Fibroblast of skin of back (primary cell): Measurements from ENCODE around the gene GRK4.
A peak's percentile ranks its signal among the peaks of the same experiment; 100 is the strongest.
"Not testable (repeated sequence)": the region's sequence is repeated elsewhere in the genome, so short reads cannot be mapped to it uniquely, and the experiment has no call there.

Source experiments
- DNase-seq: peaks from one replicate; pipeline ENCODE4 v3.0.0-alpha.2; 2013

The GRK4 gene

DNA sequence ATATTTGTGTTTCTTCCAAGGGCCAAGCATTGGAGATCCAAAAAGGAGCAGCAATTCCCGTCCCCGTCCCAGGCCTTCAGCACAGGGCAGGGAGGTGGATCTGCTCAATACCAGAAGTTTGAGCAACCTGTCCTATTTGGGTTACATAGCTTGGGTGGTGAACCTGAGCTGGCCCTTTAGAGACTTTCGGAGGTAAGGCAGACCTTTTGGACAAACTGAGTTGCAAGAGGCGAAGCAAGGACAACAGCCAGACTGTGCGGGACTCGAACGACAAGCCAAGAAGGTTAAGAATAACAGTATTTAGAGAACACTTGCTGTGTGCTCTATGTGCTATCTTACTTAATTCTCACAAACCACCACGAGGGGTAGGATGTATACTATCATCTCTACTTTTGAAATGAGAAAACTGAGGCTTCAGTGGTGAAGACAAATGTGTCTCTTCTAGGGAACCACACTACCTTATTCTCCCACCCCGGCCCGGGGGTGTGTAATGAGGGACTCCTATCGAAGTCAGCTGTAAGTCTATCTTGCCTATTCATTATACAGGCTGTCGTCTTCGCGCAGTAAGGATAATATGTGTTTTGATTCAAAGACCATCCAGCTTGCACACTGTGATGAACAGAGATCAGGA lies 1.4 kb upstream of the GRK4 start:
- no peak for DNase-seq

DNA sequence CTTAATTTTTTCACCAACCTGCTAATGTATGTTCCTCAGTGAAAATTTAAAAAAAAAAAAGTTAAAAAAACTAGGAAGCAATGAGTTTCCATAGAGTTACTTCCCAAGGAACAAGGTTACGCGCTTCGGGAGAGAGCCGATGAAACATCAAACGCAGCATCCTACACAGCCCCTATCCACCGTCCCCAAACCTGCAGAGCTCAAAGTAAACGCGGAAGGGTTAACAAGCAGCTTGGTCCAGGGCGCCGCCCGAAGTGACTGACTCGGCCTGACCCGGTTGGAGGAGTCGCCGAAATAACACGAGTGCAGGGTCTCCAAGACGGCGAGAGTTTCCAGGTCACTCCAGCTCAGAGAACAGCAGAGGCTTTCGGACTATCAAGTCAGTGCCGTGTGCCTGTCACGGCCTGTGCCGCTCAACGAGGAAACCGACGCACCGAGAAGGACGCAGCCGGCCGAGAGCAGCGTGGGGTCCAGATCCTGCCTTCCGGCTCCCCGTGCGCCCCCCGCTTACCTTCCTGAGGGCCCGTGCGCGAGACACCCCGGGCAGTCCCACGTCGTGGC lies 677 bp upstream of the GRK4 start:
- DNase-seq, result peak; percentile 55

DNA sequence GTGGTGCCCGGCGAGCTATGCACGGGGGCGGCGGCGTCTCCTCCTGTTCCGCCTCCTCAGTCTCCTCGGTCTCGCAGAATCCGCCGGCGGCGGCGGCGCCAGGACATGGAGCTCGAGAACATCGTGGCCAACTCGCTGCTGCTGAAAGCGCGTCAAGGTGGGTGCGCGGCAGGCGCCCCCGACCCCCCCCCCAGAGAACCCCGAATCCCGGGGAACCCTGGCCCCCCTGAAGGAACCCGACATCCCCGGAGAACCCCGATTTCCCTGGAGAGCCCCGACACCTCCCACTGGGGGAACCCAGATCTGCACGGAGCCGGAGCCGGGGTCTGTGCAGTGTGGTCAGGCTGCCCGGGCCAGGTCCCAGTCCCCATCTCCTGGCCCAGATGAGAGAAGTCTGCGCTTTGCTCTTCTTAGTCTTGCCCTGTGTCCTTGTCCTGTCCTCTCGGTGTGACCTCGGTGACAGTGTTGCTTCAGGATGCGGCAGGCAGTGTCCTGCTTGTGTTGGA lies 648 bp downstream of the GRK4 start:
- DNase-seq, result no peak

DNA sequence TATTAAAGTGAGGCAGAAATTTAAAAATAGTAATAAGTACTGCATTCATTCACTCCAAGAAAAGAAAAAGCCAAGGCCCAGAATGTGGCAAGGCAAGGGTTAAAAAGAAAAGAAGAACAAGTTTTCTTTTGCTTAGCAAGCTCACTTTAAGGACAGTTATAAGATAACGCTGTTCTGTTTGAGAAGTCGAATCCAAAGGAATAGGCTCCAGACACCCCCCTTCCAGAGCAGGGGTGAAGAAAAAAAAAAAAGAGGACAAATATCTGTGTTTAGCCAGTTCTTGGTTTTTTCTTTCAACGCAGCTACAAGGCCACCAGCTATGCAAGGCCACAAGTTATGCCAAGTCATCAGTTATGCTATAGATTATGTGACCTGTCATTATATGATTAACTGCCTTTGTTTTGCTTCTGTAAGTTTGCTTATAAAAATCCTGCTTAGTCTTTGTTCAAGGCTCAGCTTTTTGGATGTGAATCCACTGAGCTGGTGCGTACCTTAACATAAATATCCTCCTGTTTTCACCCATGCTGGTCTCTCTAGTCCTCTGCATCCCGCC lies 1.4 kb downstream of the GRK4 start:
- DNase-seq, result no peak

DNA sequence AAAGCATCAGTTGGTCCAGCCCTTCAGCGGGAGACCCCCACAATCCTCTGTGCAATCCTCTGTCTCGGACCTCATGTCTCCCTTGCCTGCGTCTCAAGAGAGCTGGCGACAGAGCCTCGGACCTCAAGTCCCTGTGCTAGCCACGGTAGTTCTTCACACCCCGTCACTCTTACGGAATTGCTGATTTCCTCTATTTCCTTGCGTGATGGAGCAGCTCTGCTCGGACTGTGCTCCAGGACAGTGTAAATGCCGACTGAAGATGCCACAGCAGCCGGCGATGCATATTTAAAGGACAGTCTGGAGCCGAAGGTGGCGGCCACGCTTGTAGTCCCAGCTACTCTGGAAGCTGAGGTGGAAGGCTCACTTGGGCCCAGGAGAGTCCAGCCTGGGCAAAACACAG lies 1.9 kb downstream of the GRK4 start:
- no peak for DNase-seq

DNA sequence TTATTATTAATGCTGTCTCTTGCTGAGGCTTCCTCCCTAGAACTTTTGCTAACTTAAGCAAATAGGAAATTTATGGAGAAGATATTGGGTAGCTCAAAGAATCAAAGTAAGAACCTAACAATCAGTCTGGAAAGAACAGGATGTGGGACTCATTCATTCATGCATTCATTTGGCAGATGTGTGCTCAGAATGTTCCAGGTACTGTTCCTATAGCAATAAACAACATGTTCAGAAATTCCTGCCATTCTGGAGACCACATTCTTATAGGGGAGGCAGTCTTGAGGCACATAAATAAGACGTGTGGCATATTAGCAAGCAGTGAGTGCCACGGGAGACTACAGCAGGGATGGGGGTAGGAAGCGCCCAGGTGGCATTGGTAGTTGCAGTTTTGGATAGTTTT lies 5.0 kb downstream of the GRK4 start:
- no peak for DNase-seq

DNA sequence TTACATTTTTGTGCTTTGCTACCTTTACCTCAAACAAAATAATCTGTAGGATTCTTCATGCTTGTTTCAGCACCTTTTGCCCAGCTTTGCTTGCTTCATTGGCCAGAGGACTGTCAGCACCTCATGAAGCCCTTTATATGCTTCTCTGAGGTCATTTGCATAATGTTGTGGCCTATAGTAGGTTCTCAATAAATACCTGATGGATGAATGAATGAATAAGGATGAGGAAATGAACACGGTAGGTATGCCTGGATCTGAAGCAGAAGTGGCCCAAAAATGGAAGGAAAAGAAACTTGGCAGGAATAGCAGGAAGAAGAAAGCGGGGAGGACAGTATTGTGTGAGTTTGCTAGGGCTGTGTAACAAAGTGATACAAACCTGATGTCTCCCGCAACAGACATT lies 7.9 kb downstream of the GRK4 start:
- DNase-seq, result no peak

DNA sequence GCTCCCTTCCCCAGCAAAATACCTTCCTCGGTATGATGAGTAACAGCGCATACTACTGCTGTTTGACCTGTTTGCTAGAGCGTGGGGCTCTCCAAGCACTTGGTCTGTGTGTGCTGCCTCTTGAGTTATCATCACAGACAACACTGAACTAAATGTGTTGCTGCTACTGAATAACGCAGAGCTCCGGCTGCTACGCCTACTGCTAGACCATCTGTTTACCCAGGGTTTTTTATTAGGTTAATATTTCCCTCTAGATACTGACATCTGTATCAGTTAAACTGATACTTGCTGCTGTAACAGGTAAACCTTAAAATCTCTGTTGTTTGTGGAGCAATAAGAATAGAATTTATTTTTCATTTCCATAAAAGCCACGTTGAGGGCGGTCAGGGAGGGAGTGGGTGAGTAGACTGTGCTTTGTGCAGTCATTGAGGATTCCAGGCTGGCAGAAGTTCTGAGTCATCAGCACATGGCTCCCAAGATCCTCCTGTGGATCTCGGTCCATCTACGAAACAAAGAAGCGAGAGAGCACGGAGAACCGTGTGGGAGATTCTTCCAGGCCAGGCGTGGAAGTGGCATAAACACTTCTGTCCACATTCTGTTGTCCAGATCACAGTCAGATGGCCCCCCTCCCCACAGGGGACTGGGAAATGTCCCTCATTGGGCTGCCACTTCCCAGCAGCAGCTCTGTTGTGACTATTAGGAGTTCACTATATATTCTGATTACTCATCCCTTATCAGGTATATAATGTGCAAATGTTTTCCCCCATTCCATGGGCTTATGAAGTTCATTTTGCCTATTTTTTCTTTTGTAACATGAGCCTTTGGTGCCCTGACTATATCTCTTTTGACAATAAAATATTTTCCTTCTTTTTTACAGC lies 14.1 kb downstream of the GRK4 start:
- peak; percentile 46 for DNase-seq

DNA sequence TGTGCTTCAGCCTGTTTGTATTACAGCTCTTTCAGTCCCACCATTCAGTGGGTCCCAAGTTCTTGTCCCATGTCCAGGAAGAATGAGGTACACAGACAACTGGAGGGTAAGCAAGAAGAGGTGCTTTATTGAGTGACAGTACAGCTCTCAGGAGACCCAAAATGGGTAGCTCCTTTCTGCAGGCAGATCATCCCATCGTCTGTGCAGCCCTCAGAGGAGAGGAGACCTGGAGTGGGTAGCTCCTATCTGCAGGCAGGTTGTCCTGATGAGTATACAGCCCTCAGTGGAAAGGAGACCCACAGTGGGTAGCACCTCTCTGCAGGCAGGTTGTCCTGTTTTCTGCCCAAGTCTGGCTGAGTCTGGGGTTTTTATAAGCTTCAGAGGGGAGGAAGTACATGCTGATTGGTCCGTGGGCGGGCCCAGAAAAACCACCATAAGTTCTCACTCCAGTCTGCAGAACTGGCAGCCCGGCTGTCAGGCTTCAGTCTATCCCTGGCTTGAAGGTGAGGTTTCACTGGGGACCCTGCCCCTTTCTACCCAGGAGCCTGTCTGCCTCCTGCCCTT lies 18.0 kb downstream of the GRK4 start:
- no peak for DNase-seq

DNA sequence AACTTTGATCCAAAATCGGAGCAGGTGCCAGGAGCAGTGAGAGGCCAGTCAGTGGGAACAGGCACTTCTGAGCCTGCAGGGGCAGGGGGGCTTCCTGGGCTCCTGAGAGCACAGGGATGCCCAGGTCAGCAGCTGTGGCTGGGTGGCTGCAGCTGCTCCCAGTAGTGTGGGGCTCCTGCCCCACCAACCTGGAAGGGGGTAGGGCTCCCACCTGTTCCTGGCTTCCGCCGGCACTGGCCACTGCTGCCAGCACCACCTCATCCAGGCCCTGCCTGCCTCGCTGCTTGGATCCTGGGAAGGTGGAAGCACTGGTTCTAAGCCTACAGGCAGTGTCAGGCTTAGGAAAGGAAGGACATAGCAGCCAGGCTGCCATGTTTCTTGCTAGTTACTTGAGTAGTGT lies 18.6 kb downstream of the GRK4 start:
- no peak for DNase-seq

DNA sequence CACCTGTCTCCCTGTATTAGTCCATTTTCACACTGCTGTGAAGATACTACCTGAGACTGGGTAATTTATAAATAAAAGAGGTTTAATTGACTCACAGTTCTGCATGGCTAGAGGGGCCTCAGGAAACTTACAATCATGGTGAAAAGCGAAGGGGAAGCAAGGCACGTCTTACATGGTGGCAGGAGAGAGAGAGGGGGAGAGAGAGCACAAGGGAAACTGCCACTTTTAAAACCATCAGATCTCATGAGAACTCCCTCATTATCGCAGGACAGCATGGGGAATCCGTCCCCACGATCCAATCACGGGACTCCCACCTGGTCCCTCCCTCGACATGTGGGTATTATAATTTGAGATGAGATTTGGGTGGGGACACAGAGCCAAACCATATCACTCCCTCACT lies 20.3 kb downstream of the GRK4 start:
- DNase-seq, result not testable (repeated sequence)

DNA sequence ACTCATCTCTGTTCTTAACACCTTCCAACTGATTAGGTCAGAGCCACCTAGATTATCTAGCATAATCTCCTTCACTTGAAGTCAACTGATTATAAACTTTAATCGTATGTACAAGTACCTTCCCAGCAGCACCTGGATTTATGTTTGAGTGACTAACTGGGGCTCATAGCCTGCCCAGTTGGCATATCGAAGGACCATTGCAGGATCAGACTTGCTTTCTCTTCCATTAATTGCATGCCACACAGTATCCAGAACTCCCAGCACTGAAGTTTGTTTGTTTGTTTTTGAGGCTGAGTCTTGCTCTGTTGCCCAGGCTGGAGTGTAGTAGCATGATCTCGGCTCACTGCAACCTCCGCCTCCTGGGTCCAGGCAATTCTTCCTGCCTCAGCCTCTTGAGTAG lies 27.9 kb downstream of the GRK4 start:
- no peak for DNase-seq

DNA sequence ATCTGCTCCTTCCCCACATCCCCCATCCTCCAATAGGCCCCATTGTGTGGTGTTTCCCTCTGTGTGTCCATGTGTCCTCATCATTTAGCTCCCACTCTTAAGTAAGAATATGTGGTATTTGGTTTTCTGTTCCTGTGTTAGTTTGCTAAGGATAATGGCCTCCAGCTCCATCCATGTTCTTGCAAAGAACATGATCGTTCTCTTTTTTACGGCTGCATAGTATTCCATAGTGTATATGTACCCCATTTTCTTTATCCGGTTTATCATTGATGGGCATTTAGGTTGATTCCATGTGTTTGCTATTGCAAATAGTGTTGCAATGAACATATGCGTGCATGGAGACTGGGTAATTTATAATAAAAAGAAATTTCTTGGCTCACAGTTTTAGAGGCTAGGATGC lies 31.5 kb downstream of the GRK4 start:
- DNase-seq, result no peak

DNA sequence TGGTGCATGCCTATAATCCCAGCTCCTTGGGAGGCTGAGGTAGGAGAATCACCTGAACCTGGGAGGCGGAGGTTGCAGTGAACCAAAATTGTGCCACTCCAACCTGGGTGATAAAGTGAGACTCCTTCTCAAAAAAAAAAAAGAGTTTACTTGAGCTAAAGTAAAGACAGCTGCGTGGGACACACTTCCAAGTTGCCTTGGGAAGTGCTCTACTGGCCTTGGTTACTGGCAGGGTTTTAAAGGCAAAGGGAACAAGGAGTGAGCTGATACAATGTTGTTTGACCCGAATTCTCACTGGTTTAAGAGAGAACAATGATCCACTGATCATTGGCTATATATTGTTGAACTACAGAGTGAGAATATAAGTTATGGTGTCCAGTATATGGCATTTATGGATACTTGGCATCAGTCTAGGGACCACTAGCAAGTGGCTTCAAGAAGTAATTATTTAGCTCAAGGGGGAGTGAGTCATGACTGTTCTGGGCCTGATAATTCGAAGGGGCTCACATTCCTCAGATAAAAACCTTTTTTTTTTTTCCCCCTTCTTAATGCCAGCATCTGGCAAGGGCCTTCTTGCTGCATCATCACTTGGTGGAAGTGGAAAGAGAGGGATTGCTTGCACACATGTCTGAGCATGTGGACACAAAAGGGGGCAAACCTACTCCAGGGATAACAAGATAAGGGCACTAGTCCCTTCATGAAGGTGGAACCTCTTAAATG lies 32.3 kb downstream of the GRK4 start:
- peak; percentile 4 for DNase-seq

DNA sequence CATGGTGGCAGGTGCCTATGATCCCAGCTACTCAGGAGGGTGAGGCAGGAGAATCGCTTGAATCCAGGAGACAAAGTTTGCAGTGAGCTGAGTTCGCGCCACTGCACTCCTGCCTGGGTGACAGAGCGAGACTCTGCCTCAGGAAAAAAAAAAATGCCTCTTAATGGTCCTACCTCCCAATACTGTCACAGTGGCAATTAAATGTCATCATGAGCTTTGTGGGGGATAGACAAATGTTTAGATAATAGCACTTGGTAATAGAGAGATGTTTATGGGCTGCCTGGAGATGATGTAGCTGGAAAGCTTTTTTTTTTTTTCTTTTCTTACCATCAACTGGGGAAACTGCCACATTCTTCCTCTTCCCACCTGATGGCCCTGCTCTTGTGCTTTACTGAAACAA lies 33.0 kb downstream of the GRK4 start:
- DNase-seq, result no peak

DNA sequence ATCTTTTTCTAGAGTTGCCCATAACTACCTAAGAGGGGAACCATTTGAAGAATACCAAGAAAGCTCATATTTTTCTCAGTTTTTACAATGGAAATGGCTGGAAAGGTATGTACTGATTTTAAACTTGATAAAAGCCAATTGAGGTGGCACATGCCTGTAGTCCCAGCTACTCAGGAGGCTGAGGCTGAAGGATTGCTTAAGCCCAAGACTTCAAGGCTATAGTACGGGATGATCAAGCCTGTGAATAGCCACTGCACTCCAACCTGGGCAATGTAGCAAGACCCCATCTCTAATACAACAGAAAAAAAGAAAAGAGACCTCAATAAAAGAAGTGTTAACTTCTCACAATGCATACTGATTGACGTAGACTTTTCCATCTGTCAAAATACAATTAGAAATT lies 44.4 kb downstream of the GRK4 start:
- no peak for DNase-seq

DNA sequence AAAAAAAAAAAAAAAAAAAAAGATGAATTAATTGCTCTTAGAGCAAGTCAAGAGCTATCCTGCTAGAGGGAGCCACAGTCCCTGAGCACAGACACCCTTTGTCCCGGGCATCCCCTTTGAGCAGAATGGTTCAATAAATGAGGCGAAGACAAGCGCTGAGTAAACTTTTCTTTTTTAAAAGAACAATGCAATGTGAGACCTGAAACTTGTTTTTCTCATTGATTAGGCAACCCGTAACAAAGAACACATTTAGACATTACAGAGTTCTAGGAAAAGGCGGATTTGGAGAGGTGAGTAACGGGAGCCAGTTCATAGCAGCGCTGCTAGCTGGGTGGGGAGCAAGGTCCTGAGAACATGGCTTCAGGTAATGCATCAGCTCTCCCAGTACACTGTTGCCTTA lies 46.1 kb downstream of the GRK4 start:
- DNase-seq, result peak; percentile 17

DNA sequence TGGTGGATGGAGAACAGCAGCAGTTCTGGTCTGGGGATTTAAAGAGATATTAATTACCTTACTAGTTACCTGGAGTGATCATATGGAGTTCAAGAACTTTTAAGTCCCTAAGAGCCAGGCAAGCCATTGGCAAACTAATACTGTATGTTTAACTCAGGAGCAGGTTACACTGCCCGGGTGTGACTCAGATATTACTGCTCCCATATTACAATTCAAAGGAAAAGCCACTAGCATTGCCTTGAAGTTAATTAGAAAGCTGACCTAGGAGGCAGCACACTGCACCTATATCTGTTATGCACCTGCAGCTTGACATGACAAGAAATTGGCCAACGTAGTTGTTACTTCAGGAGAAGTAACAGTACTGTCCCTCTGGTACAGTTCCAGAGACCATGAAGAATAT lies 47.2 kb downstream of the GRK4 start:
- DNase-seq, result no peak

DNA sequence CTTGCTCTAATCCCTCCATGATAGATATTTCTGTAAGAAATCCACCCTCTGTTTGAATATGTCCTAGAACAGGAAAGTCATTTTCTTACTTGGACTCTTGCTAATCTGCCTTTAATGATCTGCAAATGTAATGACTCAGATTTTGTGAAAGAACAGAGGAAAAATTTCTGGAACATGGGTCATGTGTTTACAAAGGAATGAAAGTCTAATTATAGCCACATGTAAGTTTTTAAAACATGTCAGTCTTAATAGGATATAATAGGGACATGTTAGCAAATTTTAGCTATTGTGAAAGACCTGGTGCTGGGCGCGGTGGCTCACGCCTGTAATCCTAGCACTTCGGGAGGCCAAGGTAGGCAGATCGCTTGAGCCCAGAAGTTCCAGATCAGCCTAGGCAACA lies 47.6 kb downstream of the GRK4 start:
- peak; percentile 66 for DNase-seq

DNA sequence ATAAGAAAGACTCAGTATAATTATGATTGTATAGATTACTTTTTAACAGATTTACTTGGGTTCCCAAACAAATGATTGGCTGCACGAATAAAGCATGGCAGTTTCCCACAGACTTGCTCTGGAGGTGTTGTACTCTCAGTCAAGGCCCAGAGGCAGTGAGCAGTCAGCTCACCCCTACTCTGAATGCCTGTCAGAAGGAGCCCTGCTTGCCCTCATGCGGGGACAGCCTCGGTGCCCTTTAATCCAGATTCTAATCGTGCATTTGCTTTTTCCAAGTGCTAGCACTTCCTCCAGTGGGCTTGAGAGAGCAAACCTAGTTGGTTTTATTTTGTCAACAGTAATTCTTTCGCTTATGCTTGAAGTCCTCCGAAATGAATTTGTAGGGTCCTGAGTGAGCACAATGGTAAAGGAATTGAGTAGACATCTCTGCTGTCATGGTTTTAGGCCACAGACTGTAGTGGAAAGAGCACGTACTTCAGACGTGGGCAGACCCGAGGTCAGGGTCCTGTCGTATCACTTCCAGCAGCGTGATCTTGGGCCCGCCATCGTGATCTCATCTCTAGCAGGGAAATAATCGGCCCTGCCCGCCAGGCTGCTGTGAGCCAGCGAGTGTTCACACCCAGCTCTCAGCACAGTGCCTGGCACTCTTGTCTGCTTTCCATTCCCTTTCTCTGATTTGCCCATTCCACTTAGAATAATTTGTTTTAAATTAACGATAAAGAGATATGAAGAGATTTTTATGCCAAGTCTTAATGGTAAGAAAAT lies 48.3 kb downstream of the GRK4 start:
- DNase-seq, result no peak

DNA sequence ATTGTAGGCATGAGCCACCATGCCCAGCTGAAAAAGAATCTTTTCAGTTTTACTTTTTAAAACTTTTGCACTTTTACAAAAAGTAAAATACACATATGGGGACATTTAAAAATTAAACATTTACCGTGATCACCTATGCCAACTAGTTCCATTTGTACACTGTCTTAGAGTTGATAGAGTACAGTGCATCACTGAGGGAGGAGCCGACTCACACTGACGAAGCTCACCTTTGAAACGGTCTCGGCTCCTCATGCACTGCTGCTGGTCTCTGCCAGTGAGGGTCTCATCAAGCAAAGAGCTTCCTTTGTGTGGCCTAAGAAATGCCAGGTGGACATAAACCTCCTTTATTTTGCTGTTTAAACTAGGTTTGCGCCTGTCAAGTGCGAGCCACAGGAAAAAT lies 50.0 kb downstream of the GRK4 start:
- no peak for DNase-seq
